KMS-11 (cell line): ENCODE results near the gene SGCD.

Experiments used
- H2AFZ ChIP-seq: fragments of 200-600 bp; sonication (generic); 2 replicates; pipeline ENCODE4 v1.6.1; 2016; ENCODE audit warnings: antibody characterized with exemption, mixed run types, low read depth
- H3K27ac ChIP-seq: fragments of 200-600 bp; sonication (generic); 2 replicates; pipeline ENCODE4 v1.6.1; 2016; ENCODE audit warnings: mild to moderate bottlenecking, mixed run types
- H3K27me3 ChIP-seq: fragments of 200-600 bp; sonication (generic); 2 replicates; pipeline ENCODE4 v1.6.1; 2017; ENCODE audit warnings: mild to moderate bottlenecking, low read depth, mixed run types, moderate library complexity; ENCODE audit not compliant: insufficient read depth
- H3K36me3 ChIP-seq: fragments of 200-600 bp; sonication (generic); 2 replicates; pipeline ENCODE4 v1.6.1; 2017; ENCODE audit warnings: mild to moderate bottlenecking, mixed run types; ENCODE audit not compliant: insufficient read depth
- H3K4me1 ChIP-seq: fragments of 200-600 bp; sonication (generic); 2 replicates; pipeline ENCODE4 v1.6.1; 2016; ENCODE audit warnings: mild to moderate bottlenecking, low read depth, mixed run types; ENCODE audit not compliant: poor library complexity, severe bottlenecking
- H3K4me2 ChIP-seq: fragments of 200-600 bp; sonication (generic); 2 replicates; pipeline ENCODE4 v1.7.0; 2016; ENCODE audit warnings: mild to moderate bottlenecking, mixed run types
- H3K4me3 ChIP-seq: fragments of 200-600 bp; sonication (generic); IDR thresholded peaks from 2 replicates; pipeline ENCODE4 v1.6.1; 2017; ENCODE audit warnings: low read depth, low read length, mixed read lengths; ENCODE audit not compliant: insufficient read depth
- H3K79me2 ChIP-seq: fragments of 200-600 bp; sonication (generic); 2 replicates; pipeline ENCODE4 v1.6.1; 2016; ENCODE audit warnings: low read depth, mixed run types; ENCODE audit not compliant: insufficient read depth
- H3K9ac ChIP-seq: fragments of 200-600 bp; sonication (generic); 2 replicates; pipeline ENCODE4 v1.6.1; 2016; ENCODE audit warnings: mild to moderate bottlenecking, mixed run types
- H4K20me1 ChIP-seq: fragments of 200-600 bp; sonication (generic); 2 replicates; pipeline ENCODE4 v1.6.1; 2016; ENCODE audit warnings: mild to moderate bottlenecking, mixed run types; ENCODE audit not compliant: insufficient read depth
- TF ChIP-seq, protein P1 (sequence below): fragments of 200-600 bp; sonication (generic); conservative IDR thresholded peaks from 2 replicates; pipeline ENCODE4 v1.6.1; 2017; ENCODE audit warnings: low read depth, mild to moderate bottlenecking, antibody characterized with exemption, low read length, moderate library complexity, mixed read lengths

Gene SGCD

DNA sequence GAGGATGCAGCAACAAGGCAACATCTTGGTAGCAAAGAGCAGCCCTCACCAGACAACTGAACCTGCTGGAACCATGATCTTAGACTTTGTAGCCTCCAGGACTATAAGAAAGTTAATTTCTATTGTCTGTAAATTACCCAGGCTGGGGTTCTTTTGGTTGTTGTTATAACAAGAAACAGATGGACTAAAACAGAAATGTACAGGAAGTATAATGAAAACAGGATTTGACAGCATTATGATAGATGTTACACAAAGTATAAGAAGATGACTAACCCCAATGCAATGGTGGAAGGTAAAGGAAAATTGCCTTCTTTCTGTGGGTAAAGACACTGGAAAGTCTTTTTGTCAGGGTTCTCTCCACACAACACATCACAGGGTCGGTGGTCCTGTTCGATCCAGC, 204.2 kb downstream of the SGCD start:
- H3K4me1 ChIP-seq, result no peaks in the 10 kb centered on the region
- no peaks in the 10 kb centered on the region for H3K36me3 ChIP-seq
- no peaks in the 10 kb centered on the region for H3K79me2 ChIP-seq
- no peak overlapping the region for H3K27ac ChIP-seq
- H3K4me2 ChIP-seq, result no peak overlapping the region
- TF ChIP-seq, protein P1, sequence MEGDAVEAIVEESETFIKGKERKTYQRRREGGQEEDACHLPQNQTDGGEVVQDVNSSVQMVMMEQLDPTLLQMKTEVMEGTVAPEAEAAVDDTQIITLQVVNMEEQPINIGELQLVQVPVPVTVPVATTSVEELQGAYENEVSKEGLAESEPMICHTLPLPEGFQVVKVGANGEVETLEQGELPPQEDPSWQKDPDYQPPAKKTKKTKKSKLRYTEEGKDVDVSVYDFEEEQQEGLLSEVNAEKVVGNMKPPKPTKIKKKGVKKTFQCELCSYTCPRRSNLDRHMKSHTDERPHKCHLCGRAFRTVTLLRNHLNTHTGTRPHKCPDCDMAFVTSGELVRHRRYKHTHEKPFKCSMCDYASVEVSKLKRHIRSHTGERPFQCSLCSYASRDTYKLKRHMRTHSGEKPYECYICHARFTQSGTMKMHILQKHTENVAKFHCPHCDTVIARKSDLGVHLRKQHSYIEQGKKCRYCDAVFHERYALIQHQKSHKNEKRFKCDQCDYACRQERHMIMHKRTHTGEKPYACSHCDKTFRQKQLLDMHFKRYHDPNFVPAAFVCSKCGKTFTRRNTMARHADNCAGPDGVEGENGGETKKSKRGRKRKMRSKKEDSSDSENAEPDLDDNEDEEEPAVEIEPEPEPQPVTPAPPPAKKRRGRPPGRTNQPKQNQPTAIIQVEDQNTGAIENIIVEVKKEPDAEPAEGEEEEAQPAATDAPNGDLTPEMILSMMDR, result no peak
- H3K4me3 ChIP-seq, result no peak overlapping the region
- H4K20me1 ChIP-seq, result no peaks in the 10 kb centered on the region
- H3K9ac ChIP-seq, result no peak overlapping the region
- H2AFZ ChIP-seq, result no peak overlapping the region
- H3K27me3 ChIP-seq, result no peaks in the 10 kb centered on the region

DNA sequence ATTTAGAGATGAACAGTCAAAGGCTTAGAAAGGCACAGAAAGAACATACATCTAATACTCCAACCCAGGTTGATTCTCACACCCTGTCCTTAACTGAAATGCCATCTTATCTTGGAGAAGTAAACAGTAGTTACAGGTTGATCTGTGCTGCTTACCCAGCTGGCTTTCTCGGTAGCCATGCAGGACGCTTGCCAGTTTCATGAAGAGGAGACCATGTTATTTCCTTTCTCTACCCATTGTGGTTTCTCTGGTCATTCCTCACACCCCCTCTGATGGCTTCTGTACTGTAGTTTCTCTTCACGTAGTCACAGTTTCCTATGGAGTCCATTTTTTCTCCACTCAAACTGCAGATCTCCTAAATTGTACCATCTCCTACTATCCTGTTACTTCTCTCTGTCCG, 206.0 kb downstream of the SGCD start:
- no peaks in the 10 kb centered on the region for H3K36me3 ChIP-seq
- H4K20me1 ChIP-seq, result no peaks in the 10 kb centered on the region
- no peak overlapping the region for H2AFZ ChIP-seq
- H3K27ac ChIP-seq, result no peak overlapping the region
- H3K27me3 ChIP-seq, result no peaks in the 10 kb centered on the region
- no peak overlapping the region for H3K4me2 ChIP-seq
- no peaks in the 10 kb centered on the region for H3K79me2 ChIP-seq
- H3K4me1 ChIP-seq, result no peaks in the 10 kb centered on the region
- no peak overlapping the region for H3K9ac ChIP-seq
- H3K4me3 ChIP-seq, result no peak overlapping the region
- TF ChIP-seq, protein P1, result no peak

DNA sequence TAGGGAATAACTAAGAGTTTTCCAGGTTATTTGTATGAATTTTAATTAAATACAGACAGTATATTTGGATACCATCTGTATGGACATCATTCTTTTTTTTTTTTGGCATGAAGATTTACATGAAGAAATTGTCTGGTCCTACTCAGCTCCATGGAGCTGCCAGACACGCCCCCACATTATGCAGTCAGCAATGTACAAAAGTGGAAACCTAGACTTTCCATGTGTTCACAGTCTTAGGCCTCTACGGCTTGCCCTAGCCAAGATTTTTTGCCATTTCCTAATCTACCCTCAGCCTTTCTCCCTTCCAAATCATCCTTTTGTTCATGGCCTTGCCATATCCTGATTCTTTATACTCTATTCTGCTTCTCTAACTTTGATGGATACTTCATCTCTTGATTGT, 207.1 kb downstream of the SGCD start:
- Histone ChIP-seq H3K4me3 (no peak overlapping the region), H3K27ac (no peak overlapping the region), H3K4me2 (no peak overlapping the region), H3K4me1 (no peaks in the 10 kb centered on the region), H4K20me1 (no peaks in the 10 kb centered on the region), H3K79me2 (no peaks in the 10 kb centered on the region), H3K9ac (no peak overlapping the region), H2AFZ (no peak overlapping the region), H3K36me3 (no peaks in the 10 kb centered on the region), H3K27me3 (no peaks in the 10 kb centered on the region)
- TF ChIP-seq, protein P1, result no peak

DNA sequence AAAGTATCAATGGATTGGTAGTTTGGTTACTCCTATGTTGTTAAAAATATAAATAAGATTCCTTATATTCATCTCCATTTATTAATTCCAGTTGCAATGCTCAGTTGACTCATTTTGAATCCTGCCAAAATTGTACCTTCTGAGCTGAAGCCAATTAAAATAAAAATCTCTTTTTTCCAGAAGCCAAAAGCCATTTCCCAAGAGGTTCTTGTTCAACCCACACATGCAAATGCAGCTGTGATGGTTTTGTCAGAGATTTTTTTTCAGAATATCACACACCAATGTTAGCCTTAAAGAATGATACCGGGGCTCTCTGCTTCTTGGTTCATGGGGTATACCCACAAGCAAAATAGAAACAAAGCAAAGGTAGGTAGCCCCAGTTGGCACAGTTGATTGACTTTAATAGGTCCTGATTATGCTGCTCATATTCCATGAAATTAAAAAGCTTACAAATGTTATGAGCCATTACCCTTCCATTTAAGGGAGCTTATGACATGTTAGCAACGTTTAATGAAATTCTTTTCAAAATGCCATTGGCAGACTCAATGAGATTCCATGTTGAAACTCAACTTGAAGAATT, 208.0 kb downstream of the SGCD start:
- H3K27me3 ChIP-seq, result no peaks in the 10 kb centered on the region
- TF ChIP-seq, protein P1, result no peak
- H3K36me3 ChIP-seq, result no peaks in the 10 kb centered on the region
- H3K4me2 ChIP-seq, result no peak overlapping the region
- no peaks in the 10 kb centered on the region for H3K79me2 ChIP-seq
- no peaks in the 10 kb centered on the region for H3K4me1 ChIP-seq
- H4K20me1 ChIP-seq, result no peaks in the 10 kb centered on the region
- no peak overlapping the region for H3K27ac ChIP-seq
- H3K9ac ChIP-seq, result no peak overlapping the region
- H2AFZ ChIP-seq, result no peak overlapping the region
- H3K4me3 ChIP-seq, result no peak overlapping the region
